HepG2 (cell line): Measurements from ENCODE around the gene SPOCD1. TPM values are rescaled to one million over a fixed set of nuclear protein-coding genes. Genes with fewer than 3 reads are reported as not detected.
A peak's percentile ranks its signal among the peaks of the same experiment; 100 is the strongest.

ENCODE experiments used
- ATAC-seq: fragments of 200-7000 bp; cut with Tn5 transposase; 3 replicates; pipeline ENCODE4 v1.9.1; 2020; ENCODE audit warnings: mild to moderate bottlenecking, moderate library complexity
- BruUV-seq: library from RNA; stranded (reverse); fragments of 400-500 nt; replicated peaks from 2 replicates; lab custom pipeline; 2021; lab: Mats Ljungman, UMichigan
- CTCF ChIA-PET: fragments of 300-600 bp; formaldehyde crosslinking; extraction: SDS; loops from one replicate; lab custom pipeline; 2021; ENCODE audit warnings: low total read pairs, inconsistent platforms, low intra/inter-chr PET ratio; lab: Yijun Ruan, JAX
- POLR2A ChIA-PET: fragments of 350-600 bp; sonication (Branson Sonifier 250); formaldehyde crosslinking; loops from one replicate; lab custom pipeline; 2020; ENCODE audit warnings: antibody characterized with exemption, inconsistent platforms; lab: Yijun Ruan, JAX
- DNase-seq: peaks from one replicate; pipeline ENCODE4 v3.0.0-alpha.2; 2015; ENCODE audit warnings: low spot score
- FAIRE-seq: peaks from 3 replicates; lab custom pipeline; 2011; peaks lifted over from hg19 to GRCh38; lab: Jason Lieb, UNC
- H2AFZ ChIP-seq: one replicate; pipeline ENCODE4 v1.6.1; 2011; ENCODE audit warnings: low read length, inconsistent platforms
- H3K27ac ChIP-seq: fragments of 300-600 bp; 3 replicates; pipeline ENCODE4 v1.8.0; 2011; ENCODE audit warnings: mixed run types, mild to moderate bottlenecking, mixed read lengths, low read length, inconsistent platforms; ENCODE audit not compliant: insufficient read depth; ENCODE audit errors: extremely low read length
- H3K27me3 ChIP-seq, 2 experiments: fragments of 200-600 bp in 1 of 2; 2 replicates in 1 of 2; 3 replicates in 1 of 2; pipeline versions ENCODE4 v1.6.0 to v1.8.0; 2011; ENCODE audit warnings: low read length in 2 of 2, mild to moderate bottlenecking in 2 of 2, moderate library complexity in 2 of 2, inconsistent platforms in 1 of 2; ENCODE audit not compliant: insufficient read depth in 2 of 2, control insufficient read depth in 1 of 2
- H3K36me3 ChIP-seq, 2 experiments: fragments of 200-600 bp in 1 of 2; replicated peaks in 1 of 2; 2 replicates in 1 of 2; 3 replicates in 1 of 2; pipeline versions ENCODE4 v1.5.1 to v1.8.0; 2011; ENCODE audit warnings: low read length in 2 of 2, inconsistent platforms in 1 of 2; ENCODE audit not compliant: insufficient read depth in 2 of 2, control insufficient read depth in 1 of 2
- H3K4me1 ChIP-seq: 2 replicates; pipeline ENCODE4 v1.5.1; 2012; ENCODE audit warnings: low read length, inconsistent platforms; ENCODE audit not compliant: insufficient read depth
- H3K4me2 ChIP-seq: 2 replicates; pipeline ENCODE4 v1.6.0; 2011; ENCODE audit warnings: low read depth, low read length, inconsistent platforms
- H3K4me3 ChIP-seq, 3 experiments: fragments of 200-600 bp in 1 of 3; sonication (generic), shearing (Covaris generic) in 1 of 3; replicated peaks in 1 of 3; 2 replicates each; pipeline ENCODE4 v1.5.1; 2011 to 2016; ENCODE audit warnings: low read length in 3 of 3, inconsistent platforms in 2 of 3, low read depth in 2 of 3, mild to moderate bottlenecking in 2 of 3, control low read depth in 1 of 3, mixed read lengths in 1 of 3; ENCODE audit not compliant: insufficient read depth in 1 of 3
- H3K79me2 ChIP-seq: one replicate; pipeline ENCODE4 v1.6.1; 2011; ENCODE audit warnings: low read length, inconsistent platforms; ENCODE audit not compliant: insufficient read depth
- H3K9ac ChIP-seq: 2 replicates; pipeline ENCODE4 v1.6.0; 2011; ENCODE audit warnings: mild to moderate bottlenecking, low read depth, low read length, inconsistent platforms; ENCODE audit not compliant: insufficient read depth
- H3K9me3 ChIP-seq: 2 replicates; pipeline ENCODE4 v1.5.1; 2012; ENCODE audit warnings: mild to moderate bottlenecking, low read length
- H4K20me1 ChIP-seq: 2 replicates; pipeline ENCODE4 v1.6.0; 2011; ENCODE audit warnings: inconsistent platforms, mild to moderate bottlenecking, low read length, moderate library complexity; ENCODE audit not compliant: insufficient read depth
- CEBPB ChIP-seq: IDR thresholded peaks from 2 replicates; pipeline ENCODE4 v1.6.1; 2011; ENCODE audit warnings: low read depth, low read length, improper control_type of control experiment, borderline replicate concordance
- FLYWCH1 ChIP-seq: sonication (generic); formaldehyde crosslinking; IDR thresholded peaks from 2 replicates; pipeline ENCODE4 v1.8.1; 2023; ENCODE audit warnings: mild to moderate bottlenecking, missing genetic modification reagents
- FOXC1 ChIP-seq: sonication (generic); formaldehyde crosslinking; IDR thresholded peaks from 2 replicates; pipeline ENCODE4 v1.8.0; 2022; ENCODE audit warnings: mild to moderate bottlenecking, missing genetic modification reagents, borderline replicate concordance
- FOXK1 ChIP-seq: sonication (generic); formaldehyde crosslinking; IDR thresholded peaks from 2 replicates; pipeline ENCODE4 v1.4.0; 2020; ENCODE audit warnings: low read depth, missing genetic modification reagents, borderline replicate concordance
- HOXD1 ChIP-seq: sonication (generic); formaldehyde crosslinking; IDR thresholded peaks from 2 replicates; pipeline ENCODE4 v1.5.0; 2020; ENCODE audit warnings: missing genetic modification reagents
- KAT8 ChIP-seq: IDR thresholded peaks from 2 replicates; pipeline ENCODE4 v1.6.1; 2016; ENCODE audit warnings: missing genetic modification reagents, missing compliant biosample characterization
- LCORL ChIP-seq, 2 experiments: fragments of 450-650 bp in 1 of 2; sonication (generic) in 1 of 2; formaldehyde crosslinking in 1 of 2; IDR thresholded peaks; 2 replicates each; pipeline versions ENCODE4 v1.5.0 to v1.6.1; 2017 to 2020; ENCODE audit warnings: antibody characterized with exemption in 1 of 2, missing genetic modification reagents in 1 of 2
- NFRKB ChIP-seq: fragments of 450-650 bp; IDR thresholded peaks from 2 replicates; pipeline ENCODE4 v1.6.1; 2017
- SMAD1 ChIP-seq: sonication (generic); formaldehyde crosslinking; IDR thresholded peaks from 2 replicates; pipeline ENCODE4 v1.4.0; 2020; ENCODE audit warnings: missing genetic modification reagents, low read depth, mild to moderate bottlenecking, borderline replicate concordance
- SMC3 ChIP-seq: IDR thresholded peaks from 2 replicates; pipeline ENCODE4 v1.6.1; 2011; ENCODE audit warnings: low read length, improper control_type of control experiment
- TARDBP ChIP-seq: sonication (generic); formaldehyde crosslinking; IDR thresholded peaks from 2 replicates; pipeline ENCODE4 v1.8.0; 2022; ENCODE audit warnings: mild to moderate bottlenecking, missing genetic modification reagents
- TGIF2 ChIP-seq: IDR thresholded peaks from 2 replicates; pipeline ENCODE4 v1.6.1; 2016; ENCODE audit warnings: control low read depth, missing compliant biosample characterization
- ZNF282 ChIP-seq: fragments of 450-650 bp; IDR thresholded peaks from 2 replicates; pipeline ENCODE4 v1.6.1; 2018; ENCODE audit not compliant: partially characterized antibody
- WGBS: methylation state at CpG from one replicate; pipeline ENCODE4 v1.1.6; 2017; ENCODE audit warnings: low lambda C conversion rate; 5-methylcytosine and 5-hydroxymethylcytosine counted together
- in situ Hi-C: cut with HindIII; loops from 2 replicates; pipeline ENCODE4 v1.10.0; 2017; ENCODE audit warnings: low pct_unique_long_range_greater_than_20kb; ENCODE audit not compliant: extremely low pct_ligation_motif_present
- intact Hi-C: fragments of 100-400 bp; cut with micrococcal nuclease; formaldehyde crosslinking; loops from one replicate; pipeline ENCODE4 v1.10.0; 2022; ENCODE audit not compliant: unreplicated experiment
- polyA plus RNA-seq, 8 experiments: library from polyadenylated mRNA; depleted of rRNA in 3 of 8; stranded (reverse) in 7 of 8; unstranded in 1 of 8; fragments of >200 nt; fragmentation: Illumina TruSeq in 4 of 8; extraction: Trizol in 4 of 8; gene quantifications; 2 replicates each; pipeline versions ENCODE4 v1.2.1 to v1.2.3, GENCODE V29; 2011 to 2016; ENCODE audit warnings: low read depth in 4 of 8, missing spikeins in 1 of 8, mixed read lengths in 1 of 8; ENCODE audit not compliant: insufficient read depth in 1 of 8
- total RNA-seq, 5 experiments: library from RNA; depleted of rRNA; stranded (reverse); fragments of >200 nt; fragmentation: Illumina TruSeq; extraction: Trizol; gene quantifications; 2 replicates each; pipeline ENCODE4 v1.2.3, GENCODE V29; 2016; ENCODE audit warnings: low read depth in 1 of 5
- TF ChIP-seq, protein P1 (sequence below): sonication (generic); formaldehyde crosslinking; IDR thresholded peaks from 2 replicates; pipeline ENCODE4 v1.8.0; 2022; ENCODE audit warnings: missing genetic modification reagents, mild to moderate bottlenecking, moderate library complexity, borderline replicate concordance
- TF ChIP-seq, protein P2 (sequence below): sonication (generic); formaldehyde crosslinking; IDR thresholded peaks from 2 replicates; pipeline ENCODE4 v1.4.0; 2020; ENCODE audit warnings: missing genetic modification reagents

The SPOCD1 gene
- total and polyA plus RNA-seq, 2 of the 13 experiments (the other 11 are each of a cell fraction or from before 2014, with no cell fraction given) = 0.24 to 0.29 TPM

DNA sequence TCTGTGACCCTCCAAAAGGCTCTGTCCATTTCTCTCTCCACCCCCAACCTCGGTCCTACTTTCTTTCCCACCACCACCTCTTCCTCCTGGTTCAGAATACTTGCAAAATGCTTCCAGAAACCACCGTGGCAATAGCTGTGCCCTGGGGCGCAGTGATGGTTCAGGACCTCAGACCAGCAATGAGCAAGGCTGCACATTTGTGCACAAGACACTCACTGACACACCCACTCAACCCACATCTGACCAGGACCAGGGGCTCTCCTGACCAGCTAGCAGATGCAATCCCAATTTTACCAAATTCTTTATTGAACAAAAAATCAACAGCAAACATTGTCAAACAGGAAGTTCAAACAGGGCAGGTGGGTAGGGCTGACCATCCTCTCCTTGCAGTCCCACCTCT lies 25.7 kb downstream of the SPOCD1 start:
- no peak overlapping the region for H3K4me3 ChIP-seq
- H3K79me2 ChIP-seq = no peaks in the 10 kb centered on the region
- in situ Hi-C loops = no loop called here
- no peaks in the 10 kb centered on the region for H3K36me3 ChIP-seq
- intact Hi-C loops = no loop called here
- FAIRE-seq (no peak), ATAC-seq (no peak), DNase-seq (no peak)
- ChIA-PET CTCF (interaction anchor here (1.1 kb wide), 1 partner anchor 25 kb away, joined by 5 read pairs; no protein-coding TSS in a partner anchor), POLR2A (no interaction called here)
- peaks cover 3 to 19% of the 10 kb centered on the region in 2 experiments; a peak in 2 of 5 replicates for H3K27me3 ChIP-seq
- no peak for TF ChIP-seq CEBPB
- H4K20me1 ChIP-seq = no peaks in the 10 kb centered on the region
- H3K9me3 ChIP-seq = no peaks in the 10 kb centered on the region
- peaks cover 22% of the 10 kb centered on the region for H3K4me1 ChIP-seq
- 29% methylated on average over 3 of the region's 3 CpGs for WGBS
- no peak overlapping the region for H3K4me2 ChIP-seq
- H3K9ac ChIP-seq = no peak overlapping the region
- H3K27ac ChIP-seq = no peak overlapping the region
- H2AFZ ChIP-seq = no peak overlapping the region
- BruUV-seq = no TSS peak

DNA sequence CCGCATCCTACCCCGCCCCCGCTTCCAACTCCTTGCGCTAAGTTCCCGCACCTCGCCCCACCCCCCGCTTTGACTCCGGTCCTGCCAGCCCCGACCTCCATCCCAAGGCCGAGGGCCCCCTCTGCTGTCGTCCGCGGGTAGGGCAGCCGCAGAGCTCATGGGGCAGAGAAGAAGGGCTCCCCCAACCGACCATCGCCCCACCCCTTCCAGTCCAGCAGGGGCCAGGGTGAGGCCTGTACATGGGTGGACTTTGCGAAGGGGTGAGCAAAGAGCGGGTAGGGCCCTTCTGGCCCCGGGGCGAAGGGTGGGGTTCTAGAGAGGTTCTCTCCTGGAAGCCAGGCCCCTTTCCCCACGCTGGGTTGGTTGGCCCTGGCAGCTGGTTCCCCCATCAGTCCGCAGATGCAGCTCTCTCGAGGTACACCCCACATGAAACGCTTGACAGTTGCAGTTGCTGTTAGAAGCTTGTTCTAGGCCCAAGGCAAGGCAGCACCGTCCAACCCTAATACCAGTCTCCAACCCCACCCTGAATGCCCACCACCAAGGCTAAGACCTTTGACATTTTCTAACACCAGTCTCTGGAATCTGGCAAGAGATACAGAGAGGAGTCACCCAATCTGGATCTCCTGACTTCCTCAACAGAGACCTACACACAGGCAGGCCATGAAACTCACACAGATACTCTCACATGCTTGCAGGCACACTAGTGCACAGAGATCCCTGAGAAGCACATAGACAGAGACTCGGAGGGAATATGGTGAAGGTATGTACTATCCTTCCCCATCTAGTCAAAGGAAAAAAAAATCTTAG lies 26.4 kb downstream of the SPOCD1 start:
- peak; percentile 88 for ATAC-seq
- intact Hi-C loops (loop anchor here (2.0 kb wide), 2 partner anchors 25 to 75 kb away; partner anchors contain the start of gene ADGRB2), in situ Hi-C loops (loop anchor here (5.0 kb wide), 1 partner anchor 122 kb away; no protein-coding TSS in a partner anchor)
- Histone ChIP-seq H4K20me1 (no peaks in the 10 kb centered on the region), H3K27me3 (peaks cover 3 to 19% of the 10 kb centered on the region in 2 experiments; a peak in 2 of 5 replicates), H2AFZ (no peak overlapping the region), H3K4me1 (peaks cover 22% of the 10 kb centered on the region), H3K9ac (no peak overlapping the region), H3K36me3 (no peaks in the 10 kb centered on the region), H3K9me3 (no peaks in the 10 kb centered on the region), H3K79me2 (no peaks in the 10 kb centered on the region), H3K4me3 (peak overlapping the region; percentile 51 to 75 (median 59)), H3K4me2 (peak overlapping the region; percentile 99), H3K27ac (no peak overlapping the region)
- ChIA-PET CTCF (interaction anchor here (1.1 to 2.4 kb wide), 4 partner anchors 24 to 125 kb away, joined by 3 to 29 read pairs (median 10); no protein-coding TSS in a partner anchor), POLR2A (interaction anchor here (0.9 to 1.5 kb wide), 4 partner anchors 74 to 145 kb away, joined by 3 to 9 read pairs (median 4); partner anchors contain the start of gene PEF1)
- BruUV-seq = no TSS peak
- peak; percentile 77 for DNase-seq
- FAIRE-seq = no peak
- WGBS = 7% methylated on average over 19 of the region's 26 CpGs
- TF ChIP-seq TARDBP (CRISPR knock-in tag) = peak; percentile 39; the same call in 1 of the 2 replicates
- TF ChIP-seq SMC3 = peak; percentile 51; the same call in 1 of the 2 replicates
- no peak for TF ChIP-seq FOXC1 (CRISPR knock-in tag)
- TF ChIP-seq LCORL (IDR thresholded peaks at IDR 0.05) = no peak
- TF ChIP-seq LCORL (CRISPR knock-in tag; IDR thresholded peaks at IDR 0.05) = 0 out of 2 replicates have a peak, but pooled peaks have one; percentile 31
- TF ChIP-seq ZNF282 = no peak
- no peak for TF ChIP-seq FOXK1
- TF ChIP-seq, protein P1, sequence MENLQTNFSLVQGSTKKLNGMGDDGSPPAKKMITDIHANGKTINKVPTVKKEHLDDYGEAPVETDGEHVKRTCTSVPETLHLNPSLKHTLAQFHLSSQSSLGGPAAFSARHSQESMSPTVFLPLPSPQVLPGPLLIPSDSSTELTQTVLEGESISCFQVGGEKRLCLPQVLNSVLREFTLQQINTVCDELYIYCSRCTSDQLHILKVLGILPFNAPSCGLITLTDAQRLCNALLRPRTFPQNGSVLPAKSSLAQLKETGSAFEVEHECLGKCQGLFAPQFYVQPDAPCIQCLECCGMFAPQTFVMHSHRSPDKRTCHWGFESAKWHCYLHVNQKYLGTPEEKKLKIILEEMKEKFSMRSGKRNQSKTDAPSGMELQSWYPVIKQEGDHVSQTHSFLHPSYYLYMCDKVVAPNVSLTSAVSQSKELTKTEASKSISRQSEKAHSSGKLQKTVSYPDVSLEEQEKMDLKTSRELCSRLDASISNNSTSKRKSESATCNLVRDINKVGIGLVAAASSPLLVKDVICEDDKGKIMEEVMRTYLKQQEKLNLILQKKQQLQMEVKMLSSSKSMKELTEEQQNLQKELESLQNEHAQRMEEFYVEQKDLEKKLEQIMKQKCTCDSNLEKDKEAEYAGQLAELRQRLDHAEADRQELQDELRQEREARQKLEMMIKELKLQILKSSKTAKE (CRISPR knock-in tag) = peak; percentile 44; the same call in 1 of the 2 replicates
- no peak for TF ChIP-seq NFRKB
- TF ChIP-seq TGIF2 (CRISPR knock-in tag) = 0 out of 2 replicates have a peak, but pooled peaks have one; percentile 32
- TF ChIP-seq SMAD1 (CRISPR knock-in tag) = peak; percentile 47; the same call in 1 of the 2 replicates
- no peak for TF ChIP-seq KAT8 (CRISPR knock-in tag)
- TF ChIP-seq FLYWCH1 (CRISPR knock-in tag) = no peak
- TF ChIP-seq HOXD1 (CRISPR knock-in tag) = no peak
- TF ChIP-seq, protein P2, sequence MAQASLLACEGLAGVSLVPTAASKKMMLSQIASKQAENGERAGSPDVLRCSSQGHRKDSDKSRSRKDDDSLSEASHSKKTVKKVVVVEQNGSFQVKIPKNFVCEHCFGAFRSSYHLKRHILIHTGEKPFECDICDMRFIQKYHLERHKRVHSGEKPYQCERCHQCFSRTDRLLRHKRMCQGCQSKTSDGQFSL (CRISPR knock-in tag) = peak; percentile 68; the same call in 1 of the 2 replicates
